ENCODE data around the gene NUP58. TPM values are rescaled to one million over a fixed set of nuclear protein-coding genes. Genes with fewer than 3 reads are reported as not detected.
"Not testable (repeated sequence)": the region's sequence is repeated elsewhere in the genome, so short reads cannot be mapped to it uniquely, and the experiment has no call there.

NUP58 gene
- total RNA-seq, 1 donor from 2014 or later: 89.8 TPM

- intact Hi-C loops (cut with micrococcal nuclease): loop anchor here (2.0 to 10.0 kb wide), 5 partner anchors 379 to 1870 kb away; partner anchors contain the start of genes CDK8, PARP4 and USP12
Measured at GRCh38 chr13:25302121-25302520, 696 bp downstream of the NUP58 start.

GRCh38 chr13:25306671-25307464 is 5.4 kb downstream of the NUP58 start:
- intact Hi-C loops (cut with micrococcal nuclease): loop anchor here (10.0 kb wide), 2 partner anchors 792 to 878 kb away; partner anchors contain the start of gene PARP4

- intact Hi-C loops (cut with micrococcal nuclease): no loop called here
Measured at GRCh38 chr13:25310891-25311290, 9.5 kb downstream of the NUP58 start.

DNA sequence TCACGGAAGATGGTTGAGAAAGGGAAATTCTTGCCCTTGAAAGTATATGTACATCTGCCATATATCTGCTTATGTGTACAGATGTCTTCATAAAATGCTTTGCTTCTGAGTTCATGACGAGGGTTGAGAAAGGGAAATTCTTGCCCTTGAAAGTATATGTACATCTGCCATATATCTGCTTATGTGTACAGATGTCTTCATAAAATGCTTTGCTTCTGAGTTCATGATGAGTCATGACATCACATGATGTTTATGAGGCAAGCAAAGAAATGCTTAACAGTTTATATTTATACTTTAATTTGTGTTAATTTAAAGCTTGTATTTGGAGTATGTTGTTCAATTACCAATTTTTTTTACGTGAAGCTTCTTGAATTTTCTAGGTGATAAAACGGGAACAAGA is 17.5 kb downstream of the NUP58 start:
- intact Hi-C loops (cut with micrococcal nuclease): not testable (repeated sequence)

- intact Hi-C loops (cut with micrococcal nuclease): no loop called here
Measured at GRCh38 chr13:25319771-25320170, 18.3 kb downstream of the NUP58 start.

DNA sequence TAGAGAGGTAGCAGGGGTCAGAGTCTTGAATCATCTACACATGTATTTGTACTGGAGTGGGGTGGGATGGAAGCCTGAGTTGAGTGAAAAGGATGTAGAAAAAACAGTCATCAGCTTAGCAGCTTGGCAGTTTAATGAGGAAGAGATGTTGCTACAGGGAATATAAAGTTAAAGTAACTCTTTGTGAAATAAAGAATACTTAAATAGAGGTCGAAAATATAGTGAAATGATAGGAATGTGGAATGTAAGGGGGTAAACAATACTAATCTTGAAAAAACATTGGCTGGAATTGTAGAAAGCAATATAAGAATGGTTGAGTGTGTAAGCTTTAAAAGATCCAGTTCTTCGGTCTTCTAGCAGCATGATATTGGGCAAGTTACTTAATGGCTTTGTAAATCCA is 22.7 kb downstream of the NUP58 start:
- intact Hi-C loops (cut with micrococcal nuclease): no loop called here

- intact Hi-C loops (cut with micrococcal nuclease): no loop called here
Measured at GRCh38 chr13:25329706-25330105, 28.3 kb downstream of the NUP58 start.

GRCh38 chr13:25330541-25330940 is 29.1 kb downstream of the NUP58 start:
- intact Hi-C loops (cut with micrococcal nuclease): no loop called here

DNA sequence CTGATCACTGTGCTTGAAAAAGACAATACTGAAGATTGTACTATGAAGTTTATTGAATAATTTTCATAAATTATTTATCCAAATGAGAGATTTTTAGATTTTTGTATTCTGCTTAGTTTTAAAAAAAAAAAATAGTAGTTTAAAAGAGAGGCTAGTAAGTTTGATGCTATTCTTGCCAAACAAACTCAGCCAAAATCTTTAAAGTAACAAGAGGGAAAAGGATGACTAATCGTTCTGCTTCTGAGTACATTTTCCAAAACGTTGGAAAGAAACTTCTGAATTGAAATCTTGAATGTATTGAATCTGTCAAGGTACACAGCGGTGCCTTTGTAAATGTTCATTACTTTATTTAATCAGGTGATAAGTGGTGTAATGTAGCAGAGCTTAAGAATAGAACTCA is 34.4 kb downstream of the NUP58 start:
- intact Hi-C loops (cut with micrococcal nuclease): no loop called here

DNA sequence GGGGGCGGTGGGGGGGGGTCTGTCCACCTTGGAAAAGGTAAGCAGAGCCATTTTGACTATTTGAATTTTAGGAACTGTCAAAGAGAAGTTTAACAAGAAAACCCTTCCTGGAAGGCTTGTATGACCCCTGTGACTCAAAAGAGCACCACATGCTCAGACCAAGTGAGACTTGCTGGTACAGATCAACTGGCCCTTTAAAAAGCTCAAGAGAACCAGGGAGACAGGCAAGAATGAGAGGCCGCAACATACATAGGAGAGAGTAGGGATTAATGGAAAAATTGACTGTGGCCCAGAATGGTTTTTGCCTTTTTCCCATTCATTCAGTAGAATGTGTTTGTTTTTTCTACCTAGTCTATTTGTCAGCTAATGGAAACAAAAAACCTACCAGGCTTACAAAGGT is 44.2 kb downstream of the NUP58 start:
- intact Hi-C loops (cut with micrococcal nuclease): no loop called here

- intact Hi-C loops (cut with micrococcal nuclease): no loop called here
Measured at GRCh38 chr13:25347151-25347550, 45.7 kb downstream of the NUP58 start.

GRCh38 chr13:25351404-25351803 is 50.0 kb downstream of the NUP58 start:
- intact Hi-C loops (cut with micrococcal nuclease): no loop called here

GRCh38 chr13:25352230-25352629 is 50.8 kb downstream of the NUP58 start:
- intact Hi-C loops (cut with micrococcal nuclease): no loop called here

DNA sequence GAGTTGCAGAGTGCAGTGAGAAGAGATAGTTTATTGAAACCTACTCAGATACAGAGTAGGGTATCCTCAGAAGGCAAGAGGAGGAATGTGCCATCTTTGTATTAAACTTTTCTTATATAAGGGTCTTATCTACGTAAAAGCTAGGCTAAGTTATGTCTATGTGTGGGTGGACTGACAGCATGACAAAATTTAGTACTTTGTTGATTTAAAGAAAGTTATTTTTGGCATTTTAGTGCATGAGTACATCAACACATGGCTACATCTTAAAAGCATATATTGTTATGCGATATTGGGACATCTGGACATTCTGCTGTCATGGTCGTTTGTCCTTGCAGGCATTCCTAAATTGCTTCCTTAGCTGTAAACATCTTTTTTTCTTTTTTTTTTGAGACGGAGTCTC is 51.4 kb downstream of the NUP58 start:
- intact Hi-C loops (cut with micrococcal nuclease): no loop called here

DNA sequence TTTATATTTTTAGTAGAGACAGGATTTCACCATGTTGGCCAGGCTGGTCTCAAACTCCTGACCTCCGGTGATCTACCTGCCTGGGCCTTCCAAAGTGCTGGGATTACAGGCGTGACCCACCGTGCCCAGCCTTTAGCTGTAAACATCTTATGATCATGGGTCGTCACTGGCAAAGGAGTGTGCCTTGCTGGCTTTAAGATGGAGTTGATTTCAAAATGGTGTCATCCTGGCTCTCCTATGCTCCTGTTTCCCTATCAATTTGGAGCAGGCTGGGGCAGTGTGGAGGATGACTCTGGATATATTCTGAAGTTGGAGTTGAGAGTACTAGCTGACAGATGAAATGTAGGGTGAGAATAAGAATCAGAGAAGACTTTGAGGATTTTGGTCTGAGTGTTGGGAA is 51.9 kb downstream of the NUP58 start:
- intact Hi-C loops (cut with micrococcal nuclease): no loop called here

- intact Hi-C loops (cut with micrococcal nuclease): no loop called here
Measured at GRCh38 chr13:25354377-25354776, 53.0 kb downstream of the NUP58 start.

DNA sequence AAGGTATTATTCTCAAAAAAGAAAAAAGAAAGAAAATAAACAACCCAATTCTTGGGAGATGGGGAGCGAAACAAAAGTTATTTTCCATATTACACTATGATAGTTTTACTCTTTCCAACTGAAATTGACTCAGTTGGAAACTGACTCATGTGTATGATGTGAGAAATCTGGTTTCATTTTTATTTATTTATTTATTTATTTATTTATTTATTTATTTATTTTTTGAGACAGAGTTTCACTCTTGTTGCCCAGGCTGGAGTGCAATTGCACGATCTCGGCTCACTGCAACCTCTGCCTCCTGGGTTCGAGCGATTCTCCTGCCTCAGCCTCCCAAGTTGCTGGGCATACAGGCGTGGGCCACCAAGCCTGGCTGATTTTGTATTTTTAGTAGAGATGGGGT is 59.0 kb downstream of the NUP58 start:
- intact Hi-C loops (cut with micrococcal nuclease): not testable (repeated sequence)

GRCh38 chr13:25365720-25366235 is 64.4 kb downstream of the NUP58 start:
- intact Hi-C loops (cut with micrococcal nuclease): no loop called here

DNA sequence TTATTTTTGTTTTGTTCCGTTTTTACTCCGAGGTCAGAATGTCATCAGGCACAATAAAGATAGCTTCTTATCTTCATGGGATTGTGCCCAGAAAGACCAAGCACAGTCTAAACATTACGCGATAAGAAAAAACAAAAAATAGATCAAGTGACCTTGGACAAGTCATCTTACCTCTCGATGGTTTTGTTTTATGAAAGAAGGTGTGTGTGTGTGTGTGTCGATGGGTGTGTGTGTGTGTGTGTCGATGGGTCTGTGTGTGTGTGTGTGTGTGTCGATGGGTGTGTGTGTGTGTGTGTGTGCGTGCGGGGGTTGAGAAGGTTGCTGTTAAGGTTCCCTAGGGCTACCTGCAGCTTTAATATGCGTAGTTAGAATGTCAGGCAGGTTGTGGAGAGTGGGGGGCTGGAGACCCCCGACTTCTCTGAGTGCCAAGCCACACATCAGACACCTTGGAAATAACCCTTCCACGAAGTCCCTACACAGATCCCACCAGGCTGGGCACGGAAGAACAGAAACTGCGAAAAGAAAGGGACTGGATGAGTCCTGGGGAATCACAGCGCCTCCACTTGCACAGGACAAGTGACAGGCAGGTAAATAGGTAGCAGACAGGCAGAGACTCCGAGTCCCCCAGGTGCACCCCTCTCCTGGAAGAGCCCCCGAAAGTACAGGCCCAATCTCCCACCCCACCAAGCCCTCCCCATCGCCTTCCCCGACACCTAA is 69.9 kb downstream of the NUP58 start:
- intact Hi-C loops (cut with micrococcal nuclease): no loop called here

DNA sequence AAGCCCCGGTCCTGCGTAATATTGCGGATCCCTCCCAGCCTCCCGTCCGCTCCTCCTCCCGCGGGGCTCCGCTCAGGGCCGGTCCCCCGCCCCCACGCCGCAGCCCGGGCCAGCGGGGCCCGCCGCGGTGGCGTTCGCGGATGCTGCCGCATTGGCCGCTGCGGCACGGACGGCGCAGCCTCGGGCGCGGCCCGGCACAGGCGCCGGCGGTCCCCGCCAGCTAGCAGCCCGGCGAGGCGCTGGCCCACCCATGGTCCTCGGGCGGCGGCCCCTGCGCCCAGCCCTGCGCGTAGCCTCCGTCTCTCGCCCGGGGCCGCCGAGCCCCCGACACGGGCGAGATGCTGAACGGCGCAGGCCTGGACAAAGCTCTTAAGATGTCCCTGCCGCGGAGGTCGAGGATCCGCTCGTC is 70.5 kb downstream of the NUP58 start, which contains the start of gene ATP8A2:
Gene ATP8A2, plus strand, starts transcription at position 100 of the 409 bp plus-strand sequence. Its CDS starts 239 bp downstream, at position 339.
- intact Hi-C loops (cut with micrococcal nuclease): no loop called here

- intact Hi-C loops (cut with micrococcal nuclease): no loop called here
Measured at GRCh38 chr13:25372284-25373081, 71.1 kb downstream of the NUP58 start.
